ENCODE results near the gene WT1.

Gene WT1

DNA sequence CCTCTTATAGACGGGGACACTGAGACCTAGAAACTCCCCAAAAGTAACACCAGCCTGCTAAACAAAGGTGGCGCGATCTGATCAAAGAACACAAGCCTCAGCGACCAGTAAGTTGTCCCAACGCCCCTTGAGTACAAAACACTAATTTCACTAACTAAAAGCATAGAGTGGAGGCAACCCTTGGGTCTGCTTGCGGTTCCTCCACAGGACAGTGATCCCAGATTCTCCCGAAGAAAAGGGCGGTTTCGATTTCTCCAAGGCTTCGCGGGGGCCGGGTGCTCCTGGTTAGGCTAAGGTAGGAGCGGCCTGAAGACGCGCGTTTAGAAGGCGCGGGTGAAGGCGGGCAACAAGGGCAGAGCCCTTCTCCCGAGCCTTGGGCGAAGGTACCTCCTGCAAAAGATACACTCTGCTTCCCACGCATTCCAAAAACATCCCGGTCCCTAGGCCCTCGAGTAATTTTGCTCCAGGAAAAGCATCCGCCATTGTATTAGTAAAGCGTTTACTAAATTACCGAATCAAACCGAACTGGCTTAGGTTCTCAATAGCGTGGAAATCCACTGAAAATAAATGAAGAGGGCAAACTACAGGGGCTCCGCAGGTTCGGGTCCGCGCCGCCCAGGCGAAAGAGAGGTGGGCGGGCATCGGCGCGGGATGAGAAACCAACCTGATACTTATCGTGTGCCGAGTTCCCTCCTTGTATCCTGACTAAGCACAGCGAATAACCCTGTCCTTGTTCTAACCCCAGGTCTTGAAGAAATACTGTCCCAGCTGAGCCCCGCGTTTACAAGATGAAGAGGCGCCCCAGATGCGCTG is 2.0 kb downstream of the WT1 start:
- TF ChIP-seq, protein P1, sequence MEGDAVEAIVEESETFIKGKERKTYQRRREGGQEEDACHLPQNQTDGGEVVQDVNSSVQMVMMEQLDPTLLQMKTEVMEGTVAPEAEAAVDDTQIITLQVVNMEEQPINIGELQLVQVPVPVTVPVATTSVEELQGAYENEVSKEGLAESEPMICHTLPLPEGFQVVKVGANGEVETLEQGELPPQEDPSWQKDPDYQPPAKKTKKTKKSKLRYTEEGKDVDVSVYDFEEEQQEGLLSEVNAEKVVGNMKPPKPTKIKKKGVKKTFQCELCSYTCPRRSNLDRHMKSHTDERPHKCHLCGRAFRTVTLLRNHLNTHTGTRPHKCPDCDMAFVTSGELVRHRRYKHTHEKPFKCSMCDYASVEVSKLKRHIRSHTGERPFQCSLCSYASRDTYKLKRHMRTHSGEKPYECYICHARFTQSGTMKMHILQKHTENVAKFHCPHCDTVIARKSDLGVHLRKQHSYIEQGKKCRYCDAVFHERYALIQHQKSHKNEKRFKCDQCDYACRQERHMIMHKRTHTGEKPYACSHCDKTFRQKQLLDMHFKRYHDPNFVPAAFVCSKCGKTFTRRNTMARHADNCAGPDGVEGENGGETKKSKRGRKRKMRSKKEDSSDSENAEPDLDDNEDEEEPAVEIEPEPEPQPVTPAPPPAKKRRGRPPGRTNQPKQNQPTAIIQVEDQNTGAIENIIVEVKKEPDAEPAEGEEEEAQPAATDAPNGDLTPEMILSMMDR (IDR thresholded peaks at IDR 0.05; ENCODE audit: extremely low read depth, insufficient read depth, missing control alignments) = no peak
- in situ Hi-C loops (cut with MboI; ENCODE audit: low pct_unique_long_range_greater_than_20kb, low sequenced_read_pairs, unreplicated experiment) = loop anchor here (25.0 kb wide), 1 partner anchor 621 kb away; the partner anchor contains the start of gene PAX6

DNA sequence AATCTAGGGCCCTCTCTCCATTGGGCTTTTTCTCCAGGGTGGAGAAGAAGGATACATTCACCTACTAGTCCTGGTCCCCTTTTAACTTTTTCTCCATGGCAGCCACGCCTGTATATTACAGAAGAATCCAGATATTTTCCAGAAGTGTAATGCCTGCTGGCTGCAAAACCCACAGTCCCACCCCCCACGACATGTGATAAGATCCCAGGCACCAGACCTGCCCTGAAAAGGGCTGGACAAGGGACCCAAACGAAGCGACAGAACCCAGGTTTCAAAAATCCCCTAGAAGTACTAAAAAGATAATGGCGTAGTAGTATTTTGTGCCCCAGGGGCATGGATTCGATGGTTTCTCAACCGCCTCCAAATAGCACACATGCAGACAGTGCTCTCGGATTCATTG is 2.8 kb downstream of the WT1 start:
- no peak for DNase-seq (ENCODE audit: low spot score)
- in situ Hi-C loops (cut with MboI; ENCODE audit: low pct_unique_long_range_greater_than_20kb, low sequenced_read_pairs, unreplicated experiment) = loop anchor here (25.0 kb wide), 1 partner anchor 620 kb away; the partner anchor contains the start of gene PAX6
- TF ChIP-seq, protein P1 (IDR thresholded peaks at IDR 0.05; ENCODE audit: extremely low read depth, insufficient read depth, missing control alignments) = no peak

More for the DNA sequence above, 2.0 kb downstream of the WT1 start:
- DNase-seq (ENCODE audit: low spot score) = no peak

DNA sequence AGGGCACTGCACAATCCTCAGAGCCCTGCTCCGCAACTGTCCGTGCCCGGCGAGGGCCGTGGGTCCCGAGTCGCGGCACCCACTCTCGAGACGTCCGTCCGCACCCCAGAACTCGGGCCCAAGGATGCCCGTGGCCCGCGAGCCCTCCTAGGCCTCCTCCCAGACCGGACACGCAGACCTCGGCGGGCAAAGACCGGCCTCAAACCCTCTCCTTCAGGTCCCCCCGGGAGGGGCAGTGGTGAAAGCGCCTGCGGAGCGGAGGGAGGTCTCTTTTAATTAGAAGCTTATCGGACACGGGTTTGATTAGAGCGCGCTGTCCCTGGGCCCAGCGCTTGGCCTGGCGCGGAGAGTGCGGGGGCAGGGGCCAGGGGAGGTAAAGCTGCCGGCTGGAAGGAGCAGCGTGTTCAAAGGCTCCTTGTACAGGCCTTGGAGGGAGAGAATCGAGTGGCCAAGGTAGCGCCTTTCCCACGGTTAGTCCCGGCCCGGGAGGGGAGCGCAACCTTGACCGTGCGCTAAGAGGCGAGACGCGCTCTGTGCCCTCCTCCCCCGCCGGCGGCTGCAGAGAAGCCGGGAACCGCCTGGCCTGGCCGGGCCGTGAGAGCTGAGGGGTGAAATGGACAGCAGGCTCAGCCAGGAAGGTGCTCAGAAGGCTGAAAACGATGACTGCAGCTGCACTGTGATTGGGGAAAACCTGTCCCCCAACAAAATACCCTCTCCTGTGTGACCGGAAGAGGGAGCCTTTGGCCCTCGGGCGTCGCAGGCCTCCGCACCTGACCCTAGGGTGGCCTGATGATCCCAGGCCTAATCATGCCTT is 4.6 kb downstream of the WT1 start:
- peak; percentile 68 for DNase-seq (ENCODE audit: low spot score)
- TF ChIP-seq, protein P1 (IDR thresholded peaks at IDR 0.05; ENCODE audit: extremely low read depth, insufficient read depth, missing control alignments) = no peak
- in situ Hi-C loops (cut with MboI; ENCODE audit: low pct_unique_long_range_greater_than_20kb, low sequenced_read_pairs, unreplicated experiment) = loop anchor here (25.0 kb wide), 1 partner anchor 618 kb away; the partner anchor contains the start of gene PAX6

DNA sequence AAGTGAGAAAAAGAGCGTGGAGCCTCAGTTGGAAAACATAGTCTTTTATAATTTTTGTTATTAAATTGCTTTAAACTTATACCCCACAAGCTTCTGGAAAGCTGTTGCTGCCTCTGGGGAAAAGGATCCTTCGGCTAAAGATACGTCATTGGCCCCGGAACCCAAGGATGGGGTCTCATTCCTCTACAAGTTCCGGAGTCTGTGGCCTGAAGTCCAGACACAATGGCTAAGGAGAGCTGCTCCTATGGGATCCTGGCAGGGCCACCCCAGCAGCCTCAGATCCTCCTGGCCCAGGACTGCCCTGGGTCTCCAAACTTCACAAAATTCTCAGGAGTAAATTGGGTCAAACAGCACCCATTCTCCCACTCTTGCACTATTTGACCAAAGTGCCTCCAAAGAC is 5.9 kb downstream of the WT1 start:
- TF ChIP-seq, protein P1 (IDR thresholded peaks at IDR 0.05; ENCODE audit: extremely low read depth, insufficient read depth, missing control alignments) = no peak
- no peak for DNase-seq (ENCODE audit: low spot score)

DNA sequence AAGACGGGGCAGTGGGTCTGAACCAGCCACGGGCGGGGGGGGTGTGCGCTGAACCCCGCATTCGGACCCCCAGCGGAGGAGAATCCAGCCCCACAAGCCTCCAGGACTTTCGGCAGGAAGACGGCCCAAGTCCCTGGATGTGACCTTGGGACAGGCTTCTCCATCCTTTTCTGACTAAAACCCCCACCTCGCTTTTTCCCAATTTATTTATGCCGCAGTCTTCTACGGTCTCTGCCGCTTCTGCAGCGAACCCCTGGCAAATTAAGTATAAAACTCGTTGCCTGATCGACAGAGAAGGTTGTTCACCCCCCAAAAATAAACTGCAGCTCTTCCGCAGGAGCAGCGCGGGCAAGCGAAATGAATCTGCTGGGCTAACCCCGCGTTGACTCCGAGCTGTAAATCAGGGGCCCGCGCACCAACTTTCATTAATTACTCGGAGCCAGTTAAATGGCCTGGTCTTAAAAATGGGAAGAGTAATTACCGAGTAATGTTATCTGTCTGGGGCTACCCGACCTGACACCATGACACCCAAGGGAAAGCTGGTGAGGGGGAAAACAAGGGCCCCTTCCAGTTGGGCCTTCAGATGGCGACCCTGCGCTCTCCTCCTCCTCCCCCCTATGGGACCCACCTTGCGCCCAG is 6.6 kb downstream of the WT1 start:
- DNase-seq (ENCODE audit: low spot score) = no peak
- TF ChIP-seq, protein P1 (IDR thresholded peaks at IDR 0.05; ENCODE audit: extremely low read depth, insufficient read depth, missing control alignments) = no peak
- in situ Hi-C loops (cut with MboI; ENCODE audit: low pct_unique_long_range_greater_than_20kb, low sequenced_read_pairs, unreplicated experiment) = loop anchor here (25.0 kb wide), 1 partner anchor 616 kb away; the partner anchor contains the start of gene PAX6

More for the DNA sequence above, 5.9 kb downstream of the WT1 start:
- in situ Hi-C loops (cut with MboI; ENCODE audit: low pct_unique_long_range_greater_than_20kb, low sequenced_read_pairs, unreplicated experiment) = loop anchor here (25.0 kb wide), 1 partner anchor 617 kb away; the partner anchor contains the start of gene PAX6
